NOMO-1 (cell line): Measurements from ENCODE around the gene HORMAD1.
"Not testable (repeated sequence)": the region's sequence is repeated elsewhere in the genome, so short reads cannot be mapped to it uniquely, and the experiment has no call there.

ENCODE experiments used
- DNase-seq, 2 experiments: peaks; one replicate each; lab custom pipeline; 2025; ENCODE audit not compliant: unreplicated experiment in 2 of 2; lab: John Stamatoyannopoulos, UW

Gene HORMAD1, protein sequence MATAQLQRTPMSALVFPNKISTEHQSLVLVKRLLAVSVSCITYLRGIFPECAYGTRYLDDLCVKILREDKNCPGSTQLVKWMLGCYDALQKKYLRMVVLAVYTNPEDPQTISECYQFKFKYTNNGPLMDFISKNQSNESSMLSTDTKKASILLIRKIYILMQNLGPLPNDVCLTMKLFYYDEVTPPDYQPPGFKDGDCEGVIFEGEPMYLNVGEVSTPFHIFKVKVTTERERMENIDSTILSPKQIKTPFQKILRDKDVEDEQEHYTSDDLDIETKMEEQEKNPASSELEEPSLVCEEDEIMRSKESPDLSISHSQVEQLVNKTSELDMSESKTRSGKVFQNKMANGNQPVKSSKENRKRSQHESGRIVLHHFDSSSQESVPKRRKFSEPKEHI

DNA sequence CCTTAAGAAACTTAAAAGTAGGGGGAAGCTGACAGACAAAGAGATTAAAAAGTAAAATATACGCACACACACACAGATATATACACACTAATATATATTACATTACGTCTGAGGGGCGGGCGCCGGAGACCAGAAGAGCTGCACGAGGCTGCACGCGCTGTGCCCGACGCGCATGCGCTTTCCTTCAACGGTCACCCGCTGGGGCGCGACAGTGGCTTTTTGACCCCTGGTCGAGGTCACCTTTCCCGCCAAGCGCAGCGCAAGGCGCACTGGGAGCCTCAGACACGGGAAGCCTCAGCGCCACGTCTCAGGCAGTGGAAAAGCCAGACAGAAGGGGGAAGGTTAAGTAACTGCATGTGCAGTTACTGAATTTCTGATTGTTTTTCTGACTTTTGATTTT, at the start of gene HORMAD1:
Gene HORMAD1, minus strand, starts transcription at position 193 of the 400 bp plus-strand sequence. CDS start 1,390 bp downstream, outside the sequence.
- no peak for DNase-seq

DNA sequence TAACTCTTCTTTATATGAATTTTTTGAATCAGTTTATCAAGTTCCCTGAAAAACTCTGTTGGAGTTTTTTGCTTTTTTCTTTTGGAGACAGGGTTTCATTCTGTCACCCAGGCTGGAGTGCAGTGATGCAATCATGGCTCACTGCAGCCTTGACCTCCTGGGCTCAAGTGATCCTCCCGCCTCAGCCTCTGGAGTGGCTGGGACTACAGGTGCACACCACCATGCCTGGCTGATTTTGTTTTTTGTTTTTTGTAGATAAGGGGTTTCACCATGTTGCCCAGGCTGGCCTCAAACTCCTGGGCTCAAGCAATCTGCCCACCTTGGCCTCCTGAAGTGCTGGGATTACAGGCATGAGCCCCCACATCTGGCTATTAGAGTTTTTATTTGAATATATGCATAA, 47.0 kb upstream of the HORMAD1 start:
- not testable (repeated sequence) for DNase-seq

DNA sequence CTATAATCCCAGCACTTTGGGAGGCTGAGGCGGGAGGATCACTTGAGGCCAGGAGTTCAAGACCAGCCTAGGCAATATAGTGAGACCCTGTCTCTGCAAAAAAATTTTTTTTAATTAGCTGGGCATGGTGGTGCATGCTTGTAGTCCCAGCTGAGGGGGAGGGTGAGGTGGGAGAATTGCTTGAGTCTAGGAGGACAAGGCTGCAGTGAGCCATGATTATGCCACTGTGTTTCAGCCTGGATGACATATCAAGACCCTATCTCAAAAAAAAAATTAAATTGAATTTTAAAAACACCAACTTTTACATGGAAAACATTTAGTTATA, 45.2 kb upstream of the HORMAD1 start:
- DNase-seq, result not testable (repeated sequence)

DNA sequence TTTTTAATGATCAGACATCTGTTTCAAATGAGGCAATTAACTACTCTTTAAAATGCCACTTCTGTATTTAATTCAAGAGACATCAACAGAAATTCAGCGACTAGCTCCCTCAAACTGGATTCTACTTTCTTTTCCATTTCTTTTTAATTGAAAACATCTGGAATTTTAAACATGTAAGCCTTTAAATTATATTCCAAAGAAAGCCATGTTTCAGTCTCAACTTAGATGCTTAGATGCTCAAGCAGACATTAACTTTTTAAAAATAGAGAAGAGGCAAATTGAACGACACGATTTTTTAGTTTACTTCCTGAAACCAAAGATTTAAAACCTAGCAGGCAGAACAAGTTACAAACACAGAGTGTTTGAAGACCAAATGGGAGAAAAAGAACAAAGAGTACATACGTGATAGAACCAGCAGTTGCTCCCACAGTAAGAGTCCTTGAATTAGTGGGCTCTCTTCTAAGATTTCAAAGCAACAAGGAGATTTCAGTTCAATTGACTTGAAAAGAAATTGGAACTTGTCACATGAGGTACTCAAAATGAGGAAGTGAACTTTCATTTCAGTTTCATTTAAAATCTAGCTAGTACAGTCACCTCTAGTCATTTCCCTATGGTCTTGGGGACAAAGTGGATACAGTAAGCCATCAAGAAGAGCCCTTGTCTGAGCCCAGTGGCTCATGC, 44.7 kb upstream of the HORMAD1 start, which contains the start of gene CTSS:
Gene CTSS, minus strand, starts transcription at position 483 of the 681 bp plus-strand sequence. CDS start 1,015 bp downstream, outside the sequence.
- DNase-seq, result peak; percentile 59 to 94

DNA sequence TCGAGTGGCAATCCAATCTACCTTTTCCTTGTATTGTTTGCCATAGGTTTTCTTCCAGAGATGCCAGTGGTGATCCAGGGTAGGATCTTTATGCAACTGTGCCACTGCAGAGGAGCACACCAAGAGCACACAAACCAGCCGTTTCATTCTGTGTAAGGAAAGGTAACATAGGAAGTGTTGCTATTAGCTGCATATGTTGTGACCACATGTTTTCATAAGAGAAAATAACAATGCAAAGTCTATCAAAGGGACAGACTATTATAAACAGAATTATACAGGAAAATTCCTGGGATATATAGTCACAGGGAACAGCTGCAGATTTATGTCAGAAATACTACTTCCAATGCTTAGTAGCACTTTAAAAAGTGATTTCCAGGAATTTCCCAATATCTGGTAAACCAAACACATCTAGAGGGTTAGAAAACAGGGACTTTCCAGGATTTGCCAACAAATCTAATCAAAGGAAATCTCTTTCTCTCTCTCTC, 44.0 kb upstream of the HORMAD1 start:
- DNase-seq, result peak in 1 of 2 experiments; percentile 28

DNA sequence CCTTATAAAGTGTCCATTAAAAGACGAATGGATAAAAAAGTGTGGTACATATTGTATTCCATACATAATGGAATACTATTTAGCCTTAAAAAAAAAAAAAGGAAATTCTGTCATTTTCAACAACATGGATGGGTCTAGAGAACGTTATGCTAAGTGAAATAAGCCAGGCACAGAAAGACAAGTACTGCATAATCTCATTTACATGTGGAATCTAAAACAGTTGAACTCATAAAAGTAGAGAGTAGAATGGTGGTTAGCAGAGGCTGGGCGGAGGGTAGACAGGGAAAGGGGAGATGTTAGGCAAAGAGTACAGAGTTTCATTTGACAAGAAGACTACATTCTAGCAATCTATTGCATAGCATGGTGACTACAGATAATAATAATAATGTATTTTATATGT, 42.3 kb upstream of the HORMAD1 start:
- DNase-seq, result no peak

DNA sequence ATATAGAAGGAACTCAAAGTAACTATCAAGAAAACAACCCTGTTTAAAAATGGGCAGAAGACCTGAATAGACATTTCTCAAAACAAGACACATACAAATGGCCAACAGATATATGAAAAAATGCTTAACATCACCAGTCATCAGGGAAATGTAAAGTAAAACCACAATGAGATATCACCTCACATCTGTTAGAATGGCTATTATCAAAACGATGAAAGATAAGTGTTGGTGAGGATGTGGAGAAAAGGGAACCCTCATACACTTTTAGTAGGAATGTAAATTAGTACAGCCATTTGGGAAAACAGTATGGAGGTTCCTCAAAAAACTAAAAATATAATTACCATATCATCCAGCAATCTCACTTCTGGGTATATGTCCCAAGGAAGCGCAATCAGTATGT, 41.9 kb upstream of the HORMAD1 start:
- DNase-seq, result no peak

DNA sequence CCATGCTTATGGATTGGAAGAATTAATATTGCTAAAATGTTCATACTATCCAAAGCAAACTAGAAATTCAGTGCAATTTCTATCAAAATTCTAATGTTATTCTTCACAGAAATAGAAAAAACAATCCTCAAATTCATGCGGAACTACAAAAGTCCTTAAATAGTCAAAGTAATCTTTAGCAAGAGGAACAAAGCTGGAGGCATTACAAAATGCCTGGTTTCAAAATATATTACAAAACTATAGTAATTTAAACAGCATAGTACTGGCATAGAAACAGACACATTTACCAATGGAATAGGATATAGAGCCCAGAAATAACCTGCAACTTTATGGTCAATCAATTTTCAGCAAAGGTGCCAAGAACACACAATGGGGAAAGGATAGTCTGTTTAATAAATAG, 41.1 kb upstream of the HORMAD1 start:
- DNase-seq, result no peak

DNA sequence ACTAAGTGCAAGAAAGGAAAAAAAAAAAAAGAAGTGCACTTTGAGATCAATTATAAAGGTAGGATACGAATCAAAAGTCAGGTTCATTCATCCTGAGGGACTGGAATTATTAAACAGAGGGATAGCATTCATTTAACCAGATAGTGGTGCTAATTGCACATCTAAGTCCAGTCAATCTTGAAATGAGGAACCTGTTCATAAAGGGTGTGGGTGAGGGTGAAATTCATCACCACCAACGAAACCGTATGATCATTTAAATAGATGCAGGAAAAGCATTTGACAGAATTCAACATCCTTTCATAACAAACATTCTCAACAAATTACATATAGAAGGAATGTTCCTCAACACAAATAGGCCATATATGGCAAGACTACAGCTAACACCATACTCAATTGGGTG, 39.3 kb upstream of the HORMAD1 start:
- peak; percentile 31 to 58 for DNase-seq

DNA sequence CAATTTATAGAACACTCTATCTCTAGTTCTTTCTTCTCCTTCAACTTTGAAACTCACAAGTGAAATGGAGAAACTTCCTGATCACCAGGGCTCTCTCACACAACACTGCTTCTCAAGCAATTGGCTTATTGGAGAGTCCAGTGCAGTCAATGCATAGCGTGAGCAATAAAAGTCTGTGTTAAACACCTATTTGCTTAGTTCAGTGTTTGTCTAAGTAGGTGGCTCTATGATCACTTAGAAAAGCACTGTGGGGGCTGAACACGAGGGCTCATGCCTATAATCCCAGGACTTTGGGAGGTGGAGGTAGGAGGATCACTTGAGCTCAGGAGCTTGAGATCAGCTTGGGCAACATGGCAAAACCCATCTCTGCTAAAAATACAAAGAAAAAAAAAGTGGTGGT, 32.7 kb upstream of the HORMAD1 start:
- no peak for DNase-seq

DNA sequence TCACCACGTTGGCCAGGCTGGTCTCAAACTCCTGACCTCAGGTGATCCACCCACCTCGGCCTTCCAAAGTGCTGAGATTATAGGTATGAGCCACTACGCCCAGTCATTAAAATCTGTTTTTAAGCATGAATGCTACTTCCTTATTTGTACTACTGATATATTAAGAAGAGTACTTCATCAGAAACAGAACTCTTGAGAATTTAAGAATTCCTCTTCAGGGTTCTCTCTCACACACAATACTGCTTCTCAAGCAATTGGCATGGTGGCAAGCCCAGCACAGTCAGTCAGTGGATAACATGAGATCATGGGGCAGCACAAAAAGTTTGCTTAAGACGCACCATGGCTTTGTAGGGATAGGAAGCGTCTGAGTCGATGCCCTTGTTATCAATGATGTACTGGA, 30.7 kb upstream of the HORMAD1 start:
- DNase-seq, result no peak

DNA sequence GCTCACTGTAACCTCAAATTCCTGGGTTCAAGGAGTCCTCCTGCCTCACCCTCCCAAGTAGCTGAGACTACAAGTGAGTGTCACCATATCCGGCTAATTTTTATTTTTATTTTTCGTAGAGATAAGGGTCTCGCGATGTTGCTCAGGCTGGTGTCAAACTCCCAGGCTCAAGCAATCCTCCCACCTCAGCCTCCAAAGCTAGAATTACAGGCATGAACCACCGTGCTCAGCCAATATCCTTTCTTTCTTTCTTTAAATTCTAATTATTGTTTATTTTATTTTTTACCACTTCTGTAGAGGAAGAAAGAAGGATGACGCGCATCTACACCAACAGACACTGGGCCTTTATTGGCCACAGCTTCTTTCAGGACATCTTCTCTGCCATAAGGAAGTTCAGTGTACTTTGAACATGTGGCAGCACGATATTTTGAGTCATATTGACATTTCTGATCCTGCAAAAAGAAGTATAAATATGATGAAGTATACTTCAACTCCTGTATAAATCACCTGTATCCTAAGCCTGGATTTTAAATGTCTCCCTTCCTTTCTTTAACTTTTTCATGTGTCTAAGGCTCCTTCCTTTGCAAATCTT, 29.1 kb upstream of the HORMAD1 start:
- no peak for DNase-seq

DNA sequence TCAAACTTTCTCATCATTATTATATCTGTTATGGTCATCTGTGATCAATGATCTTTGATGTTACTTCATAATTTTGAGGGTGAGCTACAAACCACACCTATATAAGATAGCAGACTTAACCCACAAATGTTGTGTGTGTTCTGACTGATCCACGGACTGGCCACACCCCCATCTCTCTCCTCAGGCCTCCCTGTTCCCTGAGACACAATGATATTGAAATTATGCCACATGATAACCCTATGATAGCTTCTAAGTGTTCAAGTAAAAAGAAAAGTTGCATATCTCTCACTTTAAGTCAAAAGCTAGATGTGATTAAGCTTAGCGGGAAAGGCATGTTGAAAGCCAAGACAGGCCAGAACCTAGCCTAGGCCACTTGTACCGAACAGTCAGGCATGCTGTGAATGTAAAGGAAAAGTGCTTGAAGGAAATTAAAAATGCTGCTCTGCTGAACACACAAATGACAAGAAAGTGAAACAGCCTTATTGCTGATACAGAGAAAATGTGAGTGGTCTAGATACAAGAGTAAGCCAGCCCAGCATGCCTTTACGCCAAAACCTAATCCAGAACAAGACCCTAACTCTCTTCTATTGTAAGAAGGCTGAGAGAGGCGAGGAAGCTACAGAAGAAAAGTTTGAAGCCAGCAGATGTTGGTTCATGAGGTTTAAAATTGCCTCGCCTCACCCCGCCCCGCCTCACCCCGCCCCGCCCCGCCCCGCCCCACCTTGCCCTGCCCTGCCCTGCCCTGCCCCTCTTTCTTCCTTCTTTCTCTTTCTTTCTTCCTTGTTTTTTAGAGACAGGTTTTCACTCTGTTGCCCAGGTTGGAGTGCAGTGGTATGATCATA, 28.4 kb upstream of the HORMAD1 start:
- no peak for DNase-seq

DNA sequence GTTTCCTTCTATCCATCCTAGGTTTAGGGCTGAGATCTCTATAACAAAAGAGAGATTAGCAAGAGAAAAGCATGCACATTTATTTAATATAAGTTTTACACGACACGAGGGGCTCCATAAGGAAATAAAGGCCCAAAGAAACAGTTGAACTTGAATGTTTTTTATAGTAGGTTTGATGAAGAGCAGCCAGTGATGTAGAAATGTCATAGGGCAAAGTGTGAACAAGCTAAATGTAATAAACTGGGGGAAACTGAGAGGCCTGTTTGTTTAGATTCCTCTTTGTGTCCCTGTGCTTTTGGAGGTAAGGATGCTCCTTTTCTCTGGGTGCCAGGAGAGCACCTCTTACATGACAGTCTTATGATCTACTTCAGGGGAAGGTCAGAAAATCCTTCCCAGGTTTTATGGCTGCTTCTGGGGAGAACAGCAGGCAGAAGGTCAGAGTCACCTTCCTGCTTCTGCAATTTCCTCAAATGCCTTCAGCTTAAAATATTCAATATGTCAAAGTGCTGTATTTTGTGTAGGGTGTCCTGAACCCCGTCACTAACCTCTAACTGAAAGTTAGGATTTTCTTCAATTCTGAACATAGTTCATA, 9.5 kb upstream of the HORMAD1 start:
- no peak for DNase-seq

DNA sequence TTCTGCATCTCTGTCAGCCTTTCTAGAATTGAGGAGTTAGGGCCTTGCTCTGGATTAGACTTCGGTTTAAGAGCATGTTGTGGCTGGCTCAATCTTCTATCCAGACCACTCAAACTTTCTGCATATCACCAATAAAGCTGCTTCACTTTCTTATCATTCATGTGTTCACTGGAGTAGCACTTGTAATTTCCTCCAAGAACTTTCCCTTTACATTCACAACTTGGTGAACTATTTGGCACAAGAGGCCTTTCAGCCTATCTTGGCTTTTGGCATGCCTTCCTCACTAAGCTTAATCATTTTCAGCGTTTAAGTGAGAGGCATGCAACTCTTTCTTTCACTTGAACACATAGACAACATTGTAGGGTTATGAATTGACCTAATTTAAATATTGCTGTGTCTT, 3.6 kb upstream of the HORMAD1 start:
- no peak for DNase-seq

DNA sequence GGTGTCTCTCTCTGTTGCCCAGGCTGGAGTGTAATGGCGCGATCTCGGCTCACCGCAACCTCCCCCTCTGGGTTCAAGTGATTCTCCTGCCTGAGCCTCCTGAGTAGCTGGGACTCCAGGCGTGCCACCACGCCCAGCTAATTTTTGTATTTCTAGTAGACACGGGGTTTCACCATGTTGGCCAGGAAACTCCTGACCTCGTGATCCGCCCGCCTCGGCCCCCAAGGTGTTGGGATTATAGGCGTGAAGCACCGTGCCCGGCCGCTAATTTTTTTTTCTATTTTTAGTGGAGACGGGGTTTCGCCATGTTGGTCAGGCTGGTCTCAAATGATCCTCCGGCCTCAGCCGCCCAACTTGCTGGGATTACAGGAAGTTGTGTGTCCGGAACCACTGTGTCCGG, 597 bp downstream of the HORMAD1 start:
- DNase-seq, result no peak

DNA sequence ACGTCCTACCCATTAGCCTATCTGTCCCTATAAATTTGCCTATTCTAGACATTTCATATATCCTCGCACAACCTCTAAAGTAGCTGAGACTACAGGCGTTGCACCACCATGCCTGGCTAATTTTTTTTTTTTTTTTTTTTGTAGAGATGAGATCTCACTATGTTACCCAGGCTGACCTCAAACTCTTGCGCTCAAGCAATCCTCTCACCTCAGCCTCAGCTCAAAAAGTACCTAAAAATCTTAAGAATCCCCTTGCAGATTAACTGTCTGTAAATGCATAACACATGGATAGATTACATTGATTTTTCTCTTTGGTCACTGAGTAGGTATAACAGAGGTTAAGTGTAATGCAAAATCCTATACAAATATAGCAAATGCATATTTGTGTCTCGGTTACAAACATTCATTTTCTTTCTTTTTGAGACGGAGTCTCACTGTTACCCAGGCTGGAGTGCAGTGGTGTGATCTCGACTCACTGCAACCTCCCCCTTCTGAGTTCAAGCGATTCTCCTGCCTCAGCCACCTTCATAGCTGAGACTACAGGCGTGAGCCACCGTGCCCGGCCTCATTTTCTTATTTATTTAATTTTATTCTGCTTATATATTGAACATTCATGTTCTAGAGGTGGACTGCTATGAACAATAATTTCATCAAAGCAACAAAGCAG, 2.3 kb downstream of the HORMAD1 start:
- DNase-seq, result no peak

DNA sequence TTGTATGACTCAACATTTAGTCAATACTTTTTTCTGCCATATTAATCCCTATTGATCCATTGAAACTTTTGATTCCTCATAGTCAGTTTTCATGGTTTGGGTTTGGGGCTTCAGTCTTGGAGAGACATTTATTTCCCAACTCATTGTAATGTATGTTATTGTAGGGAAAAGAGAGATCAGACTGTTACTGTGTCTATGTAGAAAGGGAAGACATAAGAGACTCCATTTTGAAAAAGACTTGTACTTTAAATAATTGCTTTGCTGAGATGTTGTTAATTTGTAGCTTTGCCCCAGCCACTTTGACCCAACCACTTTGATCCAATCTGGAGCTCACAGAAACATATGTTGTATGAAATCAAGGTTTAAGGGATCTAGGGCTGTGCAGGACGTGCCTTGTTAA, 11.7 kb downstream of the HORMAD1 start:
- not testable (repeated sequence) for DNase-seq

DNA sequence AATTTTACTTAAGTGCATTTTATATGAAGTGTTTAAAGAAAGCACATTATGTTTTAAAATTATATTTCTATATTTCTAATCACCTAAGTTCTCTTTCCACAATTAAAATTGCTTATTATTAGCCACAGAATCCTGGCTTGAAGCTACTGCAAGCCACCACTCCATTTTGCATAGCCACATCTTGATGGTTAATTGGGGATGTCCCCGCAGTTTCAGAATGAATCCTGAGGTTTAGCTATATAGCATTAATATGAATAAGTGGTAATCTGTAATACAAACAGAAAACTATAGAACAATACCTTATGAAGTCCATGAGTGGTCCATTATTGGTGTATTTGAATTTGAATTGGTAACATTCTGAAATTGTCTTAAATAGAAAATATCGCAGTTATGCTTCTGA, 12.1 kb downstream of the HORMAD1 start:
- DNase-seq, result no peak

DNA sequence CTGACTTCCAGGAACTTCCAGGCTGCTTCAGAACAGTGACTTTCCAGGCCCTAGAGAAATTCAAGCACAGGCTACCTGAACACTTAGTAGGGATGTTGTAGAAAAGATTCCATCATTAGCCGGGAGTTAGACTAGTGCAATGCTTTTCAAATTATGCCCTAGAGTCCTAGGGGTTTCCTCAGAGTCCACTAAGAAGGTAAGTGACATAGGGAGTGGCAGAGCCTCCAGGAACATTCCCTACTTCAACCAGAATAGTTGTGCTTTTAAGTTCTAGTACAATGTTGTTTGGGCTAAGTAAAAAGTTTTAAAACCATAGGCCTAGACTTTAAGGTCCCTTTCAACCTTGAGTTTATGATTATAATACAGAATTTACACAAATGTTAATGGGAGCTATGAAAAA, 14.6 kb downstream of the HORMAD1 start:
- DNase-seq, result no peak
